WTC11 (cell line): Measurements from ENCODE around the gene RGL2. TPM values are rescaled to one million over a fixed set of nuclear protein-coding genes. Genes with fewer than 3 reads are reported as not detected.

Source experiments
- ATAC-seq: fragments of 200-7000 bp; cut with Tn5 transposase; 2 replicates; pipeline ENCODE4 v1.10.0; 2021; ENCODE audit warnings: mild to moderate bottlenecking, moderate library complexity
- CTCF ChIA-PET: fragments of 300-600 bp; sonication (Branson Sonifier 250); formaldehyde crosslinking; loops from one replicate; lab custom pipeline; 2021; ENCODE audit warnings: antibody characterized with exemption; lab: Charles Lee
- POLR2A ChIA-PET: fragments of 350-600 bp; sonication (Branson Sonifier 250); formaldehyde crosslinking; loops from one replicate; lab custom pipeline; 2021; ENCODE audit warnings: antibody characterized with exemption; lab: Charles Lee
- DNase-seq: peaks from one replicate; pipeline ENCODE4 v3.0.0; 2021; ENCODE audit warnings: low spot score
- H3K27ac Mint-ChIP-seq: 2 replicates; pipeline ENCODE4 v1.8.0; 2021; ENCODE audit warnings: mixed read lengths
- H3K27me3 Mint-ChIP-seq: 2 replicates; pipeline ENCODE4 v1.8.0; 2021; ENCODE audit warnings: low read depth, mild to moderate bottlenecking, moderate library complexity, mixed read lengths
- H3K36me3 Mint-ChIP-seq: 2 replicates; pipeline ENCODE4 v1.8.0; 2021; ENCODE audit warnings: mixed read lengths
- H3K4me1 Mint-ChIP-seq: 2 replicates; pipeline ENCODE4 v1.8.0; 2022; ENCODE audit warnings: mixed read lengths
- H3K4me3 Mint-ChIP-seq: 2 replicates; pipeline ENCODE4 v1.8.0; 2021; ENCODE audit warnings: mild to moderate bottlenecking, moderate library complexity, mixed read lengths
- H3K9me3 Mint-ChIP-seq: 2 replicates; pipeline ENCODE4 v1.8.0; 2021; ENCODE audit warnings: mixed read lengths
- ATF3 ChIP-seq: sonication (generic); formaldehyde crosslinking; conservative IDR thresholded peaks from 2 replicates; pipeline ENCODE4 v1.8.1; 2022; ENCODE audit warnings: mild to moderate bottlenecking, missing genetic modification reagents
- FOXP4 ChIP-seq: sonication (generic); formaldehyde crosslinking; IDR thresholded peaks from 2 replicates; pipeline ENCODE4 v1.8.0; 2022; ENCODE audit warnings: mild to moderate bottlenecking, missing genetic modification reagents
- GABPB1 ChIP-seq: sonication (generic); formaldehyde crosslinking; IDR thresholded peaks from 2 replicates; pipeline ENCODE4 v1.8.1; 2023; ENCODE audit warnings: mild to moderate bottlenecking, missing genetic modification reagents
- KAT7 ChIP-seq: sonication (generic); formaldehyde crosslinking; IDR thresholded peaks from 2 replicates; pipeline ENCODE4 v1.8.1; 2023; ENCODE audit warnings: missing genetic modification reagents, mild to moderate bottlenecking, borderline replicate concordance
- MYBL2 ChIP-seq: sonication (generic); formaldehyde crosslinking; IDR thresholded peaks from 2 replicates; pipeline ENCODE4 v1.8.1; 2023; ENCODE audit warnings: mild to moderate bottlenecking, moderate library complexity, missing genetic modification reagents
- NFYB ChIP-seq: sonication (generic); formaldehyde crosslinking; conservative IDR thresholded peaks from 2 replicates; pipeline ENCODE4 v1.8.0; 2022; ENCODE audit warnings: low read depth, missing genetic modification reagents
- OVOL2 ChIP-seq: fragments of 250-450 bp; sonication (Bioruptor Pico); IDR thresholded peaks from 2 replicates; pipeline ENCODE4 v1.9.0; 2021; ENCODE audit warnings: mild to moderate bottlenecking, borderline replicate concordance
- PREB ChIP-seq: sonication (generic); formaldehyde crosslinking; IDR thresholded peaks from 2 replicates; pipeline ENCODE4 v1.8.1; 2022; ENCODE audit warnings: mild to moderate bottlenecking, missing genetic modification reagents, moderate library complexity, borderline replicate concordance
- PRRX2 ChIP-seq: fragments of 250-450 bp; sonication (Bioruptor Pico); IDR thresholded peaks from 2 replicates; pipeline ENCODE4 v1.8.0; 2021; ENCODE audit warnings: mild to moderate bottlenecking
- ZNF317 ChIP-seq: sonication (generic); formaldehyde crosslinking; IDR thresholded peaks from 2 replicates; pipeline ENCODE4 v1.8.1; 2023; ENCODE audit warnings: low read depth, mild to moderate bottlenecking, moderate library complexity, missing genetic modification reagents, borderline replicate concordance
- ZNF532 ChIP-seq: fragments of 250-450 bp; sonication (Bioruptor Pico); IDR thresholded peaks from 2 replicates; pipeline ENCODE4 v1.9.0; 2021; ENCODE audit warnings: mild to moderate bottlenecking, borderline replicate concordance
- total RNA-seq: library from RNA; stranded (reverse); gene quantifications from 3 replicates; pipeline ENCODE4 v1.2.3, GENCODE V29; 2021
- TF ChIP-seq, protein P1 (sequence below): fragments of 250-450 bp; sonication (Bioruptor Pico); IDR thresholded peaks from 2 replicates; pipeline ENCODE4 v1.8.0; 2021; ENCODE audit warnings: mild to moderate bottlenecking

RGL2 gene
- total RNA-seq, 1 experiment from 2014 or later: 77.1 TPM

GRCh38 chr6:33276864-33277662 is 21.7 kb downstream of the RGL2 start, which contains the start of gene B3GALT4 (continued):
- peak; percentile 97 for TF ChIP-seq ZNF532

GRCh38 chr6:33276581-33276863 is 22.2 kb downstream of the RGL2 start:
- Mint-ChIP-seq H3K4me1 (peaks cover 54% of the 10 kb centered on the region), H3K4me3 (peak overlapping the region; percentile 96), H3K27me3 (no peaks in the 10 kb centered on the region), H3K36me3 (peaks cover 53% of the 10 kb centered on the region), H3K27ac (peak overlapping the region; percentile 100), H3K9me3 (no peaks in the 10 kb centered on the region)
- ATAC-seq: peak; percentile 3
- DNase-seq: no peak
- ChIA-PET POLR2A (interaction anchor here (1.3 to 3.2 kb wide), 6 partner anchors 13 to 305 kb away, joined by 6 to 27 read pairs (median 10); partner anchors contain the start of genes PFDN6, RGL2, WDR46 and ZBTB22), CTCF (interaction anchor here (0.9 to 3.1 kb wide), 20 partner anchors 7 to 292 kb away, joined by 3 to 40 read pairs (median 6); partner anchors contain the start of genes HSD17B8, PFDN6, PHF1 and RGL2)
- TF ChIP-seq GABPB1 (CRISPR knock-in tag): no peak
- no peak for TF ChIP-seq PREB (CRISPR knock-in tag)
- TF ChIP-seq, protein P1, sequence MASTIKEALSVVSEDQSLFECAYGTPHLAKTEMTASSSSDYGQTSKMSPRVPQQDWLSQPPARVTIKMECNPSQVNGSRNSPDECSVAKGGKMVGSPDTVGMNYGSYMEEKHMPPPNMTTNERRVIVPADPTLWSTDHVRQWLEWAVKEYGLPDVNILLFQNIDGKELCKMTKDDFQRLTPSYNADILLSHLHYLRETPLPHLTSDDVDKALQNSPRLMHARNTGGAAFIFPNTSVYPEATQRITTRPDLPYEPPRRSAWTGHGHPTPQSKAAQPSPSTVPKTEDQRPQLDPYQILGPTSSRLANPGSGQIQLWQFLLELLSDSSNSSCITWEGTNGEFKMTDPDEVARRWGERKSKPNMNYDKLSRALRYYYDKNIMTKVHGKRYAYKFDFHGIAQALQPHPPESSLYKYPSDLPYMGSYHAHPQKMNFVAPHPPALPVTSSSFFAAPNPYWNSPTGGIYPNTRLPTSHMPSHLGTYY (CRISPR knock-in tag): no peak
- TF ChIP-seq MYBL2 (CRISPR knock-in tag): no peak
- TF ChIP-seq NFYB (CRISPR knock-in tag): no peak
- no peak for TF ChIP-seq ATF3 (CRISPR knock-in tag)
- TF ChIP-seq OVOL2: no peak
- no peak for TF ChIP-seq KAT7
- TF ChIP-seq PRRX2 (CRISPR knock-in tag): no peak
- no peak for TF ChIP-seq FOXP4 (CRISPR knock-in tag)
- no peak for TF ChIP-seq ZNF317 (CRISPR knock-in tag)
